GM21390 (cell line): ENCODE measurements around the gene DPP10.

Experiments used
- ATAC-seq: cut with Tn5 transposase; IDR thresholded peaks from one replicate; pipeline ENCODE4 v1.9.1; 2021; ENCODE audit not compliant: unreplicated experiment

Gene DPP10

GRCh38 chr2:115833196-115833595 is 1390.8 kb downstream of the DPP10 start:
- no peak for ATAC-seq

- no peak for ATAC-seq
Observed at GRCh38 chr2:115838539-115838938, 1396.1 kb downstream of the DPP10 start.

- no peak for ATAC-seq
Observed at GRCh38 chr2:115842306-115842705, 1399.9 kb downstream of the DPP10 start.

- no peak for ATAC-seq
Observed at GRCh38 chr2:115848192-115848591, 1405.8 kb downstream of the DPP10 start.

GRCh38 chr2:115867024-115867423 is 1424.6 kb downstream of the DPP10 start:
- no peak for ATAC-seq

GRCh38 chr2:115874427-115874826 is 1432.0 kb downstream of the DPP10 start:
- no peak for ATAC-seq

GRCh38 chr2:115880558-115880957 is 1438.1 kb downstream of the DPP10 start:
- ATAC-seq, result no peak

GRCh38 chr2:115887209-115887776 is 1444.9 kb downstream of the DPP10 start:
- ATAC-seq, result no peak
